ENCODE data around the gene DTD1. TPM values are rescaled to one million over a fixed set of nuclear protein-coding genes. Genes with fewer than 3 reads are reported as not detected.

Gene DTD1
- total RNA-seq, 1 donor from 2014 or later, result 29.8 TPM

DNA sequence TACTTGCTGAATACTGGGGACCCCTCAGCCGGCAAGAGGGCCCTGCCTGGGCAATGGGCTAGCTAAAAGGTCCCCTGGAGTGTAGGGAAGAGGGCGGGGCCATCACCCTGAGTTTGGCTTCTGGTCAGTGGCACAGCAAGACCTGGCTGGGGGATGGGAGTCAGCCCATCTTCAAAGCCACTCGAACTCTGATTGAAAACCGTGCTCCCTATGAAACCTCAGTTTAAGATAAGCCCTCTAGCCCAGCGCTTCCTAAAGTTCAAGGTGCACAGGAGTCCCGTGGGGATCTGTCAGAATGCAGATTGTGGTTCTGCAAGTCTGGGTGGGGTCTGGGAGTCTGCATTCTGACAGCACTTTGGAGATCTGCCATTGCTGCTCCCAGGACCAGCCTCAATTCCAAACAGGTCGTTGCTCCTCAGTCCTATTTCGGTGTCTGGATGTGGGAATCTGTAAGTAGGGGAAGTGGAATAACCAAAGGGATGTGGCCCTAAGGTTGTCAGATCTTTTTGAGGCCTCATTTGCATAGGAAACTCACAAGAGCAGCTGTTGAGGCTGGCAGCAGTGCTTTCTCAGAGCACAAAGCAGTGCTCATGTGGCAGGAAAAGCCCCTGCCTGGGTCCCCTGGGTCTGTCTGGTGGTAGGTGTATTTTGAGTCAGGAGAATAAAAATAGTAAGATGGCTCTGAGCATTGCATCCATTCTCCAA lies 140.5 kb downstream of the DTD1 start:
- Mint-ChIP-seq H3K9me3 (no peaks in the 10 kb centered on the region), H3K4me3 (no peak overlapping the region), H3K36me3 (no peaks in the 10 kb centered on the region), H3K27me3 (no peaks in the 10 kb centered on the region), H3K27ac (no peak overlapping the region), H3K4me1 (ENCODE audit: unreplicated experiment) (peaks cover 9% of the 10 kb centered on the region)
- DNase-seq (ENCODE audit: extremely low spot score, unreplicated experiment), result no peak
- TF ChIP-seq, protein P1, sequence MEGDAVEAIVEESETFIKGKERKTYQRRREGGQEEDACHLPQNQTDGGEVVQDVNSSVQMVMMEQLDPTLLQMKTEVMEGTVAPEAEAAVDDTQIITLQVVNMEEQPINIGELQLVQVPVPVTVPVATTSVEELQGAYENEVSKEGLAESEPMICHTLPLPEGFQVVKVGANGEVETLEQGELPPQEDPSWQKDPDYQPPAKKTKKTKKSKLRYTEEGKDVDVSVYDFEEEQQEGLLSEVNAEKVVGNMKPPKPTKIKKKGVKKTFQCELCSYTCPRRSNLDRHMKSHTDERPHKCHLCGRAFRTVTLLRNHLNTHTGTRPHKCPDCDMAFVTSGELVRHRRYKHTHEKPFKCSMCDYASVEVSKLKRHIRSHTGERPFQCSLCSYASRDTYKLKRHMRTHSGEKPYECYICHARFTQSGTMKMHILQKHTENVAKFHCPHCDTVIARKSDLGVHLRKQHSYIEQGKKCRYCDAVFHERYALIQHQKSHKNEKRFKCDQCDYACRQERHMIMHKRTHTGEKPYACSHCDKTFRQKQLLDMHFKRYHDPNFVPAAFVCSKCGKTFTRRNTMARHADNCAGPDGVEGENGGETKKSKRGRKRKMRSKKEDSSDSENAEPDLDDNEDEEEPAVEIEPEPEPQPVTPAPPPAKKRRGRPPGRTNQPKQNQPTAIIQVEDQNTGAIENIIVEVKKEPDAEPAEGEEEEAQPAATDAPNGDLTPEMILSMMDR (conservative IDR thresholded peaks at IDR 0.05), result no peak

DNA sequence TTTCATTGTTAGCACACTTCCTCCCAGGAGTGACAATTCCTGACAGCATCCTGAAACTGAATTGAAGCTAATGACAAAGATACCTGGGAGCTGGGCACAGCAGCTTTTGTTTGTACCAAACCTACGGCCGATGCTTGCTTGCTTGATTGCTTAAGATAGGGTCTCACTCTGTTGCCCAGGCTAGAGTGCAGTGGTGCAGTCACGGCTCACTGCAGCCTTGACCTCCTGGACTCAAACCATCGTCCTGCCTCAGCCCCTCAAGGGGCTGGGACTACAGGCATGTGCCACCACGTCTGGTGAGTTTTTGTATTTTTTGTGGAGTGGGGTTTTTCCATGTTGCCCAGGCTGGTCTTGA lies 141.0 kb downstream of the DTD1 start:
- Mint-ChIP-seq H3K27ac (peak overlapping the region; percentile 63), H3K4me1 (ENCODE audit: unreplicated experiment) (peaks cover 9% of the 10 kb centered on the region), H3K9me3 (no peaks in the 10 kb centered on the region), H3K27me3 (no peaks in the 10 kb centered on the region), H3K36me3 (no peaks in the 10 kb centered on the region), H3K4me3 (no peak overlapping the region)
- DNase-seq (ENCODE audit: extremely low spot score, unreplicated experiment), result no peak
- TF ChIP-seq, protein P1 (conservative IDR thresholded peaks at IDR 0.05), result no peak

DNA sequence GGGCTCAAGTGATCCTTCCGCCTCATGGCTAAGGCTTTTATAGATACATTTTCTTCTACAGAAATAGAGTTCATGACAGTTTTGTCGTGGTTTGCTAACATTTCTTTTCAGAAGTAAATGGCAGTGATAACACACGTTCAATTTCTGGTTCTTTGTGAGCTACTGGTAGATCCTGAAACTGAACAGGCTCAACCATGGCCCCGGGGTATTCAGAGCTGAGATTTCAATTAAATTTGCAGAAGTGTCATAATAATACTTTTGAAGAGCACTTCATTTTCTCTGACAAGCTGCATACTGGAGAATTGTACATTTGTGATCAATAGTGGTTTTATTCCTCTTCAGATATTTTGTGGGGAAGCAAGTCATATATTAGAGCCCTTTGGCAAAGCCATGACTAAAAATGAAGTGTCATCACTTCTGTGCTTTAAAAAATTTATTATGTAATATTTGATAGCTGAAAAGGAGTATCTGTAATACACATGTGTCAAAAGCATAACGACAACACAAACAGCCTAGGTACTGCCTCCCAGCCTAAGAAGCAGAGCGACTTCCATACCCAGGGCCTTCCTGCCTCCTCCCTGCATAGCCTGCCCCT lies 141.5 kb downstream of the DTD1 start:
- H3K36me3 Mint-ChIP-seq, result no peaks in the 10 kb centered on the region
- no peaks in the 10 kb centered on the region for H3K9me3 Mint-ChIP-seq
- peaks cover 12% of the 10 kb centered on the region for H3K4me1 Mint-ChIP-seq (ENCODE audit: unreplicated experiment)
- H3K27ac Mint-ChIP-seq, result peak overlapping the region; percentile 63
- H3K4me3 Mint-ChIP-seq, result no peak overlapping the region
- DNase-seq (ENCODE audit: extremely low spot score, unreplicated experiment), result no peak
- H3K27me3 Mint-ChIP-seq, result no peaks in the 10 kb centered on the region
- TF ChIP-seq, protein P1 (conservative IDR thresholded peaks at IDR 0.05), result no peak

DNA sequence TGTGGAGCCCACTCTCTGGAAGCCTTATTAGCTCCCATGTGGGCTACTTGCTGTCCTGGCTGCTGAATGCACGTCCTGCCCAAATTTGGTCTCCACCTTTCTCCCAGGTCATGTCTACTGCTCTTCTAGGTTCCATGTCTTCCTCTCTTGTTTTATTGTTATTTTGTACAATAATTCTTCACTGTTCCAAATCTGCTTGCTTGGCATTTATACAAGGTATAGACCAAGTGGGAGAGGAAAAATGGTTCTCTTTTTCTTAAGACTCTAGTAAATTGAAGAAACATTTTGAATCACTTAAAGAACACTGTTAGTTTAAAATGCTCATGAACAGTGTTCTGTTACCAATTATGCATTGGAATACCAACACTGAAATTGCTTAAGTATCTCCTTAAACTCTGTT lies 144.1 kb downstream of the DTD1 start:
- Mint-ChIP-seq H3K27me3 (no peaks in the 10 kb centered on the region), H3K9me3 (no peaks in the 10 kb centered on the region), H3K4me1 (ENCODE audit: unreplicated experiment) (peaks cover 16% of the 10 kb centered on the region), H3K27ac (no peak overlapping the region), H3K4me3 (no peak overlapping the region), H3K36me3 (no peaks in the 10 kb centered on the region)
- no peak for DNase-seq (ENCODE audit: extremely low spot score, unreplicated experiment)
- TF ChIP-seq, protein P1 (conservative IDR thresholded peaks at IDR 0.05), result no peak

DNA sequence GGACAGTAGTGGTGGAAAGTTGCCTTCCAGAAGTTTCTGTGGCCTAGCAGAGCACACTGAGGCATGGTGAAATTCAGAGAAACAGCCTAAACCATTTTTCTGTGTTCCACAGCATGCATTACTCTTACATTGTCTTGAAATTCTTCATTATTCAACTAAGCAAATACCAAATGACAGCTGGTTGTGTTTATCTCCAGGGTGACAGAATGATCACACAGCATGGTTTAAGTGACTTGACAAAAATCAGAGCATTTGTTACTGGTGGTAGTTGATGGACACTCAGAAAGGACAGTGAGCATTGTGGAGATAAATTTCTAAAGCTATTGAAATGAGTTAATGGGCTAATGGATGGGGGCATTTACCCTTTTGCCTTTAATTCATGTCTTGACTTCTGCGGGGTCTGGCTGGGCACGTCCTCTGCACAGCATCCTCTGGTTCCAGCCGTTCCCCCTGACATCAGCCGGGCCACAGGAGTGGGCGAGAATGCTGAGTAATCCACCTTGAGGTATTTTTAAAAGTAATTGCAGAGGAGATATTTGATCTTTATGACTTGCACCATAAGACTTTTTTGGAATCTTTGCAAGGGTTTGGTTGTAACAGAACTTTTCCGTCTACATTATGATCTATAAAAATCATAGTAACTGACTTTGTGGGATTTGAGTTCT lies 146.8 kb downstream of the DTD1 start:
- H3K27ac Mint-ChIP-seq, result peak overlapping the region; percentile 33
- DNase-seq (ENCODE audit: extremely low spot score, unreplicated experiment), result no peak
- H3K36me3 Mint-ChIP-seq, result no peaks in the 10 kb centered on the region
- no peaks in the 10 kb centered on the region for H3K9me3 Mint-ChIP-seq
- TF ChIP-seq, protein P1 (conservative IDR thresholded peaks at IDR 0.05), result no peak
- H3K4me1 Mint-ChIP-seq (ENCODE audit: unreplicated experiment), result peaks cover 22% of the 10 kb centered on the region
- H3K27me3 Mint-ChIP-seq, result no peaks in the 10 kb centered on the region
- H3K4me3 Mint-ChIP-seq, result no peak overlapping the region

Data from type B pancreatic cell (in vitro differentiated cells).